Measurements from ENCODE around the gene REM1. TPM values are rescaled to one million over a fixed set of nuclear protein-coding genes. Genes with fewer than 3 reads are reported as not detected.

REM1 gene
- total RNA-seq, 4 donors from 2014 or later = 1.4 to 1.7 TPM; not detected in 2

GRCh38 chr20:31476643-31477215 lies 1.6 kb downstream of the REM1 start:
- Histone ChIP-seq H3K9me3 (no peaks in the 10 kb centered on the region), H3K27ac (no peak overlapping the region), H3K4me1 (peaks cover 0 to 12% (median 0%) of the 10 kb centered on the region in 4 donors), H3K4me3 (peak overlapping the region in 1 of 4 donors; percentile 56), H3K27me3 (peaks cover 0 to 5% of the 10 kb centered on the region in 2 donors), H3K36me3 (no peaks in the 10 kb centered on the region)
- TF ChIP-seq POLR2A (IDR thresholded peaks at IDR 0.05) = no peak
- TF ChIP-seq CTCF (IDR thresholded peaks at IDR 0.05) = no peak
- no peak for DNase-seq

DNA sequence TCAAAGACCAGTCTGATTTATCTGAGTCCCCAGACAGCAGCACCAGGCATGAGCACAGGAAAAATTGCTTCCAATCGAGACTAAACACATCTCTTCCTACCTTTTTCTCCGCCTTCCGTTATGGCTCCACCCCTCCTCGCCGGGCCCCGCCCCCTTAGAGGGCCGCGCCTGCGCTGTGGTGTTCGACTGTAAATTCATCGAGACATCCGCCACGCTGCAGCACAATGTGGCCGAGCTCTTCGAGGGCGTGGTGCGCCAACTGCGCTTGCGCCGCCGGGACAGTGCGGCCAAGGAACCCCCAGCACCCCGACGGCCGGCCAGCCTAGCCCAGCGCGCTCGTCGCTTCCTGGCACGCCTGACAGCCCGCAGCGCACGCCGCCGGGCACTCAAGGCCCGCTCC lies 8.9 kb downstream of the REM1 start:
- no peaks in the 10 kb centered on the region for H3K4me1 ChIP-seq
- H3K27ac ChIP-seq = peak overlapping the region in 1 of 4 donors; percentile 83
- no peaks in the 10 kb centered on the region for H3K36me3 ChIP-seq
- no peak for DNase-seq
- H3K27me3 ChIP-seq = no peaks in the 10 kb centered on the region
- TF ChIP-seq CTCF (IDR thresholded peaks at IDR 0.05) (no peak), POLR2A (IDR thresholded peaks at IDR 0.05) (no peak)
- no peak overlapping the region for H3K4me3 ChIP-seq
- no peaks in the 10 kb centered on the region for H3K9me3 ChIP-seq

DNA sequence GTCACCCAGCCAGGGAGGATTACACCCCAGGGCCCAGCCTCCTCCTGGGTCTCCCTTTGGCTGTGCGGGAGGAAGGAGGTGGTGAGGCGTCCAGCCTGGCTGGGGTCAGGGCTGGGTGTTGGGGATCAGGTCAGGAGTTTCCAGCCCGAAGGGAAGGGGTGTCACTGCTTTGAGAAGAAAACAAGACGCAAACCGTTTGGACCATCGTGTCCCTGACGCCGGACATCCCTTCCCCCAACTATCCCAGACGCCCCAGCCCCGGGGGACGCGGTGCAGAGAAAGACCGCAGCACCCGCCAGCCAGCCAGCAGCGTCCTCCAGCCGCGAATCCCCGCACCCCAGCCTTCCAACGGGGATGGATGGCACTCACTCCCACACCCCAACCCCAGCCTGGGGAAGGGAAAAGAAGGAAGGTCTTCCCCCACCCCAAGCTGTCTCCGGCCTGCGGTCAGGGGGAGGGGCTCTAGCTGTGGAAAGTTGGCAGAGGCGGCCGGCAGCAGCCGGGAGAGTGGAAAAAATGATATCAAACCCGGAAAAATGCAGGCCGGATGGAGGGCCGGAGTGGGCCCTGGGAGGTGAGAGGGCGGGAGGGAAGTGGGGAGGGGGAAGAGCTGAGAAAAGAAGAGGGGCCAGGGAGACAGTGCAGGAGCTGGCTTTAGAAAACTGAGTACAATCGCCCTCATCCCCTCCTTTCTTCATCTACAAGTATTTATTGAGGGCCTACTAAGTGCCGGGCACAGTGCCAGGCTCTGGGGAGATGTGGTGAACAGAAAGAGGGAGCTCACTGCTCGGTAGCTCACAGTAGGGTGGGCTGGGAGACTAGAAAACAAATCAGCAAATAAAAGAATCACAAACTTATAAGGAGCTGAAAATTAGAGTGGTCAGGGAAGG lies 10.6 kb downstream of the REM1 start:
- Histone ChIP-seq H3K4me3 (peak overlapping the region in 2 of 4 donors; percentile 16 to 25), H3K36me3 (no peaks in the 10 kb centered on the region), H3K27me3 (no peaks in the 10 kb centered on the region), H3K27ac (peak overlapping the region; percentile 57 to 83 (median 75)), H3K4me1 (no peaks in the 10 kb centered on the region), H3K9me3 (no peaks in the 10 kb centered on the region)
- no peak for TF ChIP-seq POLR2A (IDR thresholded peaks at IDR 0.05)
- no peak for TF ChIP-seq CTCF (IDR thresholded peaks at IDR 0.05)
- peak in 2 of 3 donors; percentile 57 to 59 for DNase-seq

GRCh38 chr20:31488115-31488514 lies 13.0 kb downstream of the REM1 start:
- H3K9me3 ChIP-seq = no peaks in the 10 kb centered on the region
- H3K27me3 ChIP-seq = no peaks in the 10 kb centered on the region
- peak overlapping the region in 2 of 4 donors; percentile 1 to 48 for H3K27ac ChIP-seq
- no peak for TF ChIP-seq POLR2A (IDR thresholded peaks at IDR 0.05)
- TF ChIP-seq CTCF (IDR thresholded peaks at IDR 0.05) = no peak
- H3K4me1 ChIP-seq = no peaks in the 10 kb centered on the region
- no peak for DNase-seq
- H3K4me3 ChIP-seq = no peak overlapping the region
- no peaks in the 10 kb centered on the region for H3K36me3 ChIP-seq

GRCh38 chr20:31489152-31489551 lies 14.1 kb downstream of the REM1 start:
- Histone ChIP-seq H3K27ac (no peak overlapping the region), H3K27me3 (no peaks in the 10 kb centered on the region), H3K4me1 (no peaks in the 10 kb centered on the region), H3K4me3 (no peak overlapping the region), H3K36me3 (no peaks in the 10 kb centered on the region), H3K9me3 (no peaks in the 10 kb centered on the region)
- TF ChIP-seq CTCF (IDR thresholded peaks at IDR 0.05) (no peak), POLR2A (IDR thresholded peaks at IDR 0.05) (no peak)
- no peak for DNase-seq

Data from Peyer's patch (tissue), 4 donors.